ENCODE results near the gene NF1. TPM values are rescaled to one million over a fixed set of nuclear protein-coding genes. Genes with fewer than 3 reads are reported as not detected.

Gene NF1
- total and polyA plus RNA-seq, 5 donors: 7.2 to 60.8 (median 46.1) TPM

- 52% methylated on average over 18 of the region's 18 CpGs for WGBS
- no peak overlapping the region for H3K27ac ChIP-seq (ENCODE audit: low read length)
- no peak overlapping the region for H3K4me3 ChIP-seq (ENCODE audit: low read length)
- intact Hi-C loops (cut with DNase I): no loop called here
- H3K27me3 ChIP-seq (ENCODE audit: control insufficient read depth, insufficient read depth): no peaks in the 10 kb centered on the region
- H3K4me1 ChIP-seq (ENCODE audit: control insufficient read depth, insufficient read depth, low read length): no peaks in the 10 kb centered on the region
- no peaks in the 10 kb centered on the region for H3K9me3 ChIP-seq (ENCODE audit: control insufficient read depth, low read length)
- peak; percentile 32 to 41 for ATAC-seq
- DNase-seq: peak in 1 of 3 donors; percentile 66
Observed at GRCh38 chr17:31388770-31389656, 294.2 kb downstream of the NF1 start.

DNA sequence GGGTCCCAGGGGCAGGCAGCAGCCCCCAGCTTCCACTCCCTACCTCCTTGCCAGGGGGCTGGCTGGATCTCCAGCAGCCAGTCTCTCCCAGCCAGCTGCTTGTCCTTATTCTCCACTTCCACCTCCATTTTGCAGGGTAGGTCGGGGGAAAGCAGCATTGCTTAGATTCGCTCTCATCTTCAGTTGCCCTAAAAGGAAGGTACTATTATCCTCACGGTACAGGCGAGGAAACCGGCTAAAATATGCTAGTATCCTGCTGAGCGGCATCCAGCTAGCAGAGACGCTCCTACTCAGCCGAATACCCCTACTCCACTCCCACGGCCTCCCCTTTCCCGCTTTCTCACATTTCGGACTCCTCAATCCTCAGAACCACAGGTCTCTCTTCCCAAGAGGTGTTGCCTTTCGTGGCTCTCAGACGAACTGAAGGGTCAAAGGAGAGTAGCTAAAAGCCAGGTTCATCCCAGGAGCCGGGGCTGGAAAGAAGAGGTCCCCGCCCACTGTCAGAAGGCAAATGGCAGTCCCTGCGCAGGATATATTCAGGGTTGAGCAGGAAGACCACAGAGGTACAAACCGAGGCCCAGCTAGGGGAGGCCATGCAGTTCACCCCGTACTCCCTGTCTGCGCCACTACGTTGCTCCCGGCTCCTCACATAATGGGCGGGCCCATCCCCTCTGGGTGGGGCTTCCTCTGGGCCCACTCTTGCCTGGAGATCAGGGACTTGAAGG lies 295.0 kb downstream of the NF1 start:
- no peak overlapping the region for H3K27ac ChIP-seq (ENCODE audit: low read length)
- WGBS: 66% methylated on average over 22 of the region's 22 CpGs
- H3K27me3 ChIP-seq (ENCODE audit: control insufficient read depth, insufficient read depth): no peaks in the 10 kb centered on the region
- DNase-seq: peak in 1 of 3 donors; percentile 41
- no peaks in the 10 kb centered on the region for H3K4me1 ChIP-seq (ENCODE audit: control insufficient read depth, insufficient read depth, low read length)
- intact Hi-C loops (cut with DNase I): loop anchor here in 1 of 4 donors (5.0 kb wide), 1 partner anchor 137 kb away; no protein-coding TSS in a partner anchor
- ATAC-seq: peak in 1 of 2 donors; percentile 18
- no peaks in the 10 kb centered on the region for H3K9me3 ChIP-seq (ENCODE audit: control insufficient read depth, low read length)
- no peak overlapping the region for H3K4me3 ChIP-seq (ENCODE audit: low read length)

DNA sequence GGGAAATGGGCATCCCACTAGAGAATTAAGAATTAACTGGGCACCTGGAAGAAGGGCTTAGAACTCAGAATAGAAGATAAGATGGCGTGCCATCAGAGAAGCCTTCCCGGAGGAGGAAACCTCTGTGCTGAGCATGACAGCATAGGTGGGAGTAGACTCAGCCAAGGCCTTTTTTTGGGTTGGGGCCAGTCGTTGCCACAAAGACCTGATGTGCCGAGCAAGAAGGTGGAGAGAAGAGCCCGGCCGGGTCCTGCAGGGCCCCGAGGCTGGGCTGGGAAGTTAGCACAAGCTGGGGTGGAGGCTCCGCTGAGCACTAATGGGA lies 295.6 kb downstream of the NF1 start:
- Histone ChIP-seq H3K27ac (ENCODE audit: low read length) (no peak overlapping the region), H3K4me1 (ENCODE audit: control insufficient read depth, insufficient read depth, low read length) (no peaks in the 10 kb centered on the region), H3K27me3 (ENCODE audit: control insufficient read depth, insufficient read depth) (no peaks in the 10 kb centered on the region), H3K4me3 (ENCODE audit: low read length) (no peak overlapping the region), H3K9me3 (ENCODE audit: control insufficient read depth, low read length) (no peaks in the 10 kb centered on the region)
- ATAC-seq (peak; percentile 5 to 19), DNase-seq (no peak)
- intact Hi-C loops (cut with DNase I): loop anchor here in 1 of 4 donors (5.0 kb wide), 1 partner anchor 137 kb away; no protein-coding TSS in a partner anchor
- WGBS: 79% methylated on average over 8 of the region's 8 CpGs

- DNase-seq: peak in 1 of 3 donors; percentile 61
- intact Hi-C loops (cut with DNase I): loop anchor here in 1 of 4 donors (5.0 kb wide), 1 partner anchor 136 kb away; no protein-coding TSS in a partner anchor
- Histone ChIP-seq H3K4me3 (ENCODE audit: low read length) (peak overlapping the region; percentile 47), H3K27ac (ENCODE audit: low read length) (no peak overlapping the region), H3K4me1 (ENCODE audit: control insufficient read depth, insufficient read depth, low read length) (no peaks in the 10 kb centered on the region), H3K27me3 (ENCODE audit: control insufficient read depth, insufficient read depth) (no peaks in the 10 kb centered on the region), H3K9me3 (ENCODE audit: control insufficient read depth, low read length) (no peaks in the 10 kb centered on the region)
- WGBS: 13% methylated on average over 56 of the region's 56 CpGs
- ATAC-seq: peak; percentile 6 to 27
Observed at GRCh38 chr17:31390748-31391495, 296.1 kb downstream of the NF1 start.

GRCh38 chr17:31391496-31391949 lies 296.7 kb downstream of the NF1 start, which contains the start of gene RAB11FIP4:
Gene RAB11FIP4, plus strand, starts transcription at chr17:31391675. Its CDS starts 178 bp downstream, at chr17:31391853.
- Histone ChIP-seq H3K4me3 (ENCODE audit: low read length) (peak within 1 kb of the TSS; percentile 47), H3K27me3 (ENCODE audit: control insufficient read depth, insufficient read depth) (no peaks in the 10 kb centered on the region), H3K9me3 (ENCODE audit: control insufficient read depth, low read length) (no peaks in the 10 kb centered on the region), H3K27ac (ENCODE audit: low read length) (no peak within 1 kb of the TSS), H3K4me1 (ENCODE audit: control insufficient read depth, insufficient read depth, low read length) (no peaks in the 10 kb centered on the region)
- under 1% methylated on average over 67 of the region's 69 CpGs for WGBS
- no peak for DNase-seq
- intact Hi-C loops (cut with DNase I): loop anchor here in 1 of 4 donors (5.0 kb wide), 1 partner anchor 136 kb away; no protein-coding TSS in a partner anchor
- peak; percentile 44 to 50 for ATAC-seq

- Histone ChIP-seq H3K9me3 (ENCODE audit: control insufficient read depth, low read length) (no peaks in the 10 kb centered on the region), H3K4me3 (ENCODE audit: low read length) (peak overlapping the region; percentile 47), H3K27ac (ENCODE audit: low read length) (no peak overlapping the region), H3K4me1 (ENCODE audit: control insufficient read depth, insufficient read depth, low read length) (no peaks in the 10 kb centered on the region), H3K27me3 (ENCODE audit: control insufficient read depth, insufficient read depth) (no peaks in the 10 kb centered on the region)
- ATAC-seq (no peak), DNase-seq (peak in 1 of 3 donors; percentile 30)
- intact Hi-C loops (cut with DNase I): loop anchor here in 1 of 4 donors (5.0 kb wide), 1 partner anchor 135 kb away; no protein-coding TSS in a partner anchor
- WGBS: 20% methylated on average over 52 of the region's 52 CpGs
Observed at GRCh38 chr17:31392002-31392855, 297.5 kb downstream of the NF1 start.

DNA sequence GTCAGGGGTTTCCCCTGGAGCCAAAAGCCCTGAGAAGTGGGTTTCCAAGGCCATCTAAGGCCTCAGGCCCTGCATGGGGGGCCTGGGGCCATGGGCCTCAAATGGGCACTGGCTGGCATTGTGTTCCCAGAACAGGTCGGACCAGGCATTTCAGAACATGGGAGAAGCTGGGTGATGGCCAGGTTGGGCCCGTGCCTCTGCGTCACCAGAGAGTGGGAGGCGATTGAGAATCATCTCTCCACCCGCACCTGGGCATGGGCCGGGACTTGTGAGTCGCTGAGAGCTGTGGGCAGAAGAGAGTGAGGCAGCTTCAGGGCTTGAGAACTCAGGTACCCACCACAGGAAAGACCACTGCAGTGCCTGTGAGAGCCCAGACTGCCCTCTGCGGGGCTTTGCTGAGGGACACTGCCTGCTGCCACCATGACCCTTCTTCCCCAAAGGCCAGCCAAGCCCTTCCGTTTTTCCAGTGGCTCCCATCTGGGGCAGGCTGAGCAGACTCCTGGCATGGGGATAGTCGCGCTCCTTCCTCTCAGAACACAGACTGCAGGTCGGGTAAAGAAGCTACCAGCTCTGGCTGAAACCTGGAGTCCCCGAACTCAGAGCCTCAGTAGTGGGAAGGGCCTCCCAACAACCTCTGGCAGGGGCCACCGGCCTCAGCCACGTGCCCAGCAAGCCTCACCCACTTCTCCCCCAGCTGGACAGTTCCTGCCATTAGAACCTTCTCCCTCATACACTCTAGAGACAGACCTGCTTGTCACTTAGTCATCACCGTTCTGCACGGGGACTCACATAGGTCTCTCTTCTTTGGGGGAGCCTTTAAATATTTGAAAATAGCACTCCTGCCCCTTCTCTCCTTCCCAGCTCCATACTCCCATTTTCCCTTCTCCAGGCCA lies 298.3 kb downstream of the NF1 start:
- H3K27me3 ChIP-seq (ENCODE audit: control insufficient read depth, insufficient read depth): no peaks in the 10 kb centered on the region
- DNase-seq: no peak

GRCh38 chr17:31393749-31394146 lies 299.0 kb downstream of the NF1 start:
- ATAC-seq (no peak), DNase-seq (no peak)
- Histone ChIP-seq H3K27ac (ENCODE audit: low read length) (no peak overlapping the region), H3K4me1 (ENCODE audit: control insufficient read depth, insufficient read depth, low read length) (no peaks in the 10 kb centered on the region), H3K4me3 (ENCODE audit: low read length) (no peak overlapping the region), H3K9me3 (ENCODE audit: control insufficient read depth, low read length) (no peaks in the 10 kb centered on the region), H3K27me3 (ENCODE audit: control insufficient read depth, insufficient read depth) (no peaks in the 10 kb centered on the region)
- intact Hi-C loops (cut with DNase I): loop anchor here in 1 of 4 donors (5.0 kb wide), 1 partner anchor 134 kb away; no protein-coding TSS in a partner anchor
- 88% methylated on average over 7 of the region's 7 CpGs for WGBS

More for the DNA sequence above, 298.3 kb downstream of the NF1 start:
- ATAC-seq: no peak
- Histone ChIP-seq H3K9me3 (ENCODE audit: control insufficient read depth, low read length) (no peaks in the 10 kb centered on the region), H3K4me3 (ENCODE audit: low read length) (no peak overlapping the region), H3K27ac (ENCODE audit: low read length) (no peak overlapping the region), H3K4me1 (ENCODE audit: control insufficient read depth, insufficient read depth, low read length) (no peaks in the 10 kb centered on the region)
- 79% methylated on average over 17 of the region's 17 CpGs for WGBS
- intact Hi-C loops (cut with DNase I): loop anchor here in 1 of 4 donors (5.0 kb wide), 1 partner anchor 134 kb away; no protein-coding TSS in a partner anchor

DNA sequence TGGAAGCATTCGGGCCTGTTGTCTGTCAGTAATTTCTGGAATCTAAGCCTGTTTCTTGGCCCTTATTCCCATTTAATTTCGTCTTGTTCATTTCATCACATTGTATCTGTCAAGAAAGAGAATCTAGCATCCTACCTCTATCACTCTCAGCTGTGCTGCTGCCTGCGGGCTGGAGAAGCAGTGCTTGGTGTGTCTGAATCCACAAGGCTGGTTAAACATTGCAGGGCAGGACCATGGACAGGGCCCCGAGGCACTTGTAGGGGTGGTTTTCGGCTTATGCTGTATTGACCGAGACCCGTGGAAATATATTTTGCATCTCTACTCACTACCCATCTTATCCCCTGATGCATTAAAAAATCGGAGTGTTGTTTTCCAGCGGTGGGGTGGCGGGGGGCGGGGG lies 299.8 kb downstream of the NF1 start:
- Histone ChIP-seq H3K27ac (ENCODE audit: low read length) (no peak overlapping the region), H3K9me3 (ENCODE audit: control insufficient read depth, low read length) (no peaks in the 10 kb centered on the region), H3K4me1 (ENCODE audit: control insufficient read depth, insufficient read depth, low read length) (no peaks in the 10 kb centered on the region), H3K4me3 (ENCODE audit: low read length) (no peak overlapping the region), H3K27me3 (ENCODE audit: control insufficient read depth, insufficient read depth) (no peaks in the 10 kb centered on the region)
- WGBS: 10% methylated on average over 11 of the region's 11 CpGs
- DNase-seq (peak; percentile 67 to 89 (median 86)), ATAC-seq (peak; percentile 36)
- intact Hi-C loops (cut with DNase I): loop anchor here in 1 of 4 donors (5.0 kb wide), 1 partner anchor 133 kb away; no protein-coding TSS in a partner anchor

Measured in right cardiac atrium (tissue), 5 donors.